ENCODE data around the gene DPY19L3. TPM values are rescaled to one million over a fixed set of nuclear protein-coding genes. Genes with fewer than 3 reads are reported as not detected.

DPY19L3 gene
- total and polyA plus RNA-seq, 4 donors: 36.9 to 53.3 (median 50.7) TPM

DNA sequence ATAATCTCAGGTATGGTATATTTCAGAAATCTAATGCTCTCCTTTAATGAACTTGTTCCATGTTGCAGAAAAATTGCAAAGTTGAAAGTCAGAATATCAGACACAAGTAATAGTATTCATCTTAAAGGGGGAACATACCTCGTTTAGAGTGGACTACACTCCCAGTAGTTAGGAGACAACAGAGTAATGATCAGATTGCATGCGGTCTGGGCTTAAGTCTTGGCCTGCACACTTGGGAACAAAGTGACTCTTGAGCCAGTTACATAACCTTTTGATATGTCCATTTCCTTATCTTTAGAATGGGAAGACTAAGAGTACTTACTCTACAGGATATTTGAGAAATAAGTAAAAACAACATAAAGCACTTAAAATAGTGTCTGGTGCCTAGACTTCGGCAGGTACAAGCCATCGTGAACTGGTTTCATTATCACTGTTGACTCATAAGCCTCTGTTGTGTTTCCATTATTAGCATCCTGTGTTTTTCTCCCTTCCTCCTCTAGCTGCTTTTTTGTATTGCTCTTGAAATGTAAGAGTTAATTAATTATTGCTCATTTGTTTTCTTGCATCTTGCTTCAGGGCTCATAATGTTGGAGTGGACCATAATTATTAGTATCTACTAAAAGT, 53.0 kb downstream of the DPY19L3 start:
- WGBS (ENCODE audit: insufficient coverage): no CpG with 5 or more reads among the region's 4 CpGs
- H3K36me3 ChIP-seq (ENCODE audit: control insufficient read depth, insufficient read depth, low read length): peaks cover 12% of the 10 kb centered on the region
- H3K9me3 ChIP-seq (ENCODE audit: control insufficient read depth, insufficient read depth, low read length): no peaks in the 10 kb centered on the region
- H3K4me1 ChIP-seq (ENCODE audit: control insufficient read depth, insufficient read depth, low read length): no peaks in the 10 kb centered on the region
- no peaks in the 10 kb centered on the region for H3K27me3 ChIP-seq (ENCODE audit: control insufficient read depth, insufficient read depth, low read length)
- no peak for DNase-seq (ENCODE audit: low read depth in 4 of 6, low spot score in 6 of 6)
- no peak overlapping the region for H3K27ac ChIP-seq (ENCODE audit: low read depth, low read length)
- no peak overlapping the region for H3K4me3 ChIP-seq (ENCODE audit: low read depth, low read length)

- Histone ChIP-seq H3K4me3 (ENCODE audit: low read depth, low read length) (no peak overlapping the region), H3K4me1 (ENCODE audit: control insufficient read depth, insufficient read depth, low read length) (no peaks in the 10 kb centered on the region), H3K27me3 (ENCODE audit: control insufficient read depth, insufficient read depth, low read length) (no peaks in the 10 kb centered on the region), H3K36me3 (ENCODE audit: control insufficient read depth, insufficient read depth, low read length) (peaks cover 12% of the 10 kb centered on the region), H3K27ac (ENCODE audit: low read depth, low read length) (no peak overlapping the region), H3K9me3 (ENCODE audit: control insufficient read depth, insufficient read depth, low read length) (no peaks in the 10 kb centered on the region)
- no peak for DNase-seq (ENCODE audit: low read depth in 4 of 6, low spot score in 6 of 6)
- WGBS (ENCODE audit: insufficient coverage): 78% methylated on average over 2 of the region's 3 CpGs
Observed at GRCh38 chr19:32459204-32459865, 53.8 kb downstream of the DPY19L3 start.

- no peaks in the 10 kb centered on the region for H3K27me3 ChIP-seq (ENCODE audit: control insufficient read depth, insufficient read depth, low read length)
Observed at GRCh38 chr19:32460476-32460875, 54.9 kb downstream of the DPY19L3 start.

DNA sequence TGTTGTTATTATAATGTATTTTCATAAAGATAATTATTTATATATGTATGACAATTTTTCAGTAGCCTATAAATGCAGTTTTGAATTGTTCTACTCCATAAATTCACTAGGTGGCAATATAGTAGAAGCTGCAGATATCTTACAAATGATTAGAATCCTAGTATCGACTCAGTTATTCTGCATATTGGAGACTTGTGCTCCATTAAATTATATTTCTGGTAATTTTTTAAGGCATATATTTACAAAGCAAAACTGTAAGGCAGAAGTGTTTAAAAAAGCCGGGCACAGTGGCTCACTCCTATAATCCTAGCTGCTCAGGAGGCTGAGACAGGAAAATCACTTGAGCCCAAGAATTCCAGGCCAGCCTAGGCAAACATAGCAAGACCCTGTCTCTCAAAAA, 58.7 kb downstream of the DPY19L3 start:
- peak in 2 of 6 donors; percentile 35 to 67 for DNase-seq (ENCODE audit: low read depth in 4 of 6, low spot score in 6 of 6)
- Histone ChIP-seq H3K9me3 (ENCODE audit: control insufficient read depth, insufficient read depth, low read length) (no peaks in the 10 kb centered on the region), H3K4me3 (ENCODE audit: low read depth, low read length) (no peak overlapping the region), H3K27me3 (ENCODE audit: control insufficient read depth, insufficient read depth, low read length) (no peaks in the 10 kb centered on the region), H3K4me1 (ENCODE audit: control insufficient read depth, insufficient read depth, low read length) (peaks cover 3% of the 10 kb centered on the region), H3K36me3 (ENCODE audit: control insufficient read depth, insufficient read depth, low read length) (peaks cover 6% of the 10 kb centered on the region), H3K27ac (ENCODE audit: low read depth, low read length) (no peak overlapping the region)
- WGBS (ENCODE audit: insufficient coverage): no CpG with 5 or more reads among the region's 2 CpGs

More at GRCh38 chr19:32460476-32460875, 54.9 kb downstream of the DPY19L3 start:
- no CpG with 5 or more reads among the region's 3 CpGs for WGBS (ENCODE audit: insufficient coverage)
- no peak for DNase-seq (ENCODE audit: low read depth in 4 of 6, low spot score in 6 of 6)
- Histone ChIP-seq H3K4me3 (ENCODE audit: low read depth, low read length) (no peak overlapping the region), H3K36me3 (ENCODE audit: control insufficient read depth, insufficient read depth, low read length) (peaks cover 12% of the 10 kb centered on the region), H3K4me1 (ENCODE audit: control insufficient read depth, insufficient read depth, low read length) (no peaks in the 10 kb centered on the region), H3K27ac (ENCODE audit: low read depth, low read length) (no peak overlapping the region), H3K9me3 (ENCODE audit: control insufficient read depth, insufficient read depth, low read length) (no peaks in the 10 kb centered on the region)

GRCh38 chr19:32465176-32465575, 59.6 kb downstream of the DPY19L3 start:
- DNase-seq (ENCODE audit: low read depth in 4 of 6, low spot score in 6 of 6): no peak

GRCh38 chr19:32469795-32470194, 64.2 kb downstream of the DPY19L3 start:
- no peak for DNase-seq (ENCODE audit: low read depth in 4 of 6, low spot score in 6 of 6)
- Histone ChIP-seq H3K27me3 (ENCODE audit: control insufficient read depth, insufficient read depth, low read length) (no peaks in the 10 kb centered on the region), H3K4me3 (ENCODE audit: low read depth, low read length) (no peak overlapping the region), H3K4me1 (ENCODE audit: control insufficient read depth, insufficient read depth, low read length) (peaks cover 21% of the 10 kb centered on the region), H3K36me3 (ENCODE audit: control insufficient read depth, insufficient read depth, low read length) (peaks cover 9% of the 10 kb centered on the region), H3K27ac (ENCODE audit: low read depth, low read length) (no peak overlapping the region), H3K9me3 (ENCODE audit: control insufficient read depth, insufficient read depth, low read length) (no peaks in the 10 kb centered on the region)
- 83% methylated on average over 1 of the region's 5 CpGs for WGBS (ENCODE audit: insufficient coverage)

More at GRCh38 chr19:32465176-32465575, 59.6 kb downstream of the DPY19L3 start:
- H3K4me3 ChIP-seq (ENCODE audit: low read depth, low read length): no peak overlapping the region
- no CpG with 5 or more reads among the region's 2 CpGs for WGBS (ENCODE audit: insufficient coverage)
- H3K4me1 ChIP-seq (ENCODE audit: control insufficient read depth, insufficient read depth, low read length): peaks cover 3% of the 10 kb centered on the region
- H3K9me3 ChIP-seq (ENCODE audit: control insufficient read depth, insufficient read depth, low read length): no peaks in the 10 kb centered on the region
- no peak overlapping the region for H3K27ac ChIP-seq (ENCODE audit: low read depth, low read length)
- no peaks in the 10 kb centered on the region for H3K27me3 ChIP-seq (ENCODE audit: control insufficient read depth, insufficient read depth, low read length)
- H3K36me3 ChIP-seq (ENCODE audit: control insufficient read depth, insufficient read depth, low read length): peaks cover 7% of the 10 kb centered on the region

DNA sequence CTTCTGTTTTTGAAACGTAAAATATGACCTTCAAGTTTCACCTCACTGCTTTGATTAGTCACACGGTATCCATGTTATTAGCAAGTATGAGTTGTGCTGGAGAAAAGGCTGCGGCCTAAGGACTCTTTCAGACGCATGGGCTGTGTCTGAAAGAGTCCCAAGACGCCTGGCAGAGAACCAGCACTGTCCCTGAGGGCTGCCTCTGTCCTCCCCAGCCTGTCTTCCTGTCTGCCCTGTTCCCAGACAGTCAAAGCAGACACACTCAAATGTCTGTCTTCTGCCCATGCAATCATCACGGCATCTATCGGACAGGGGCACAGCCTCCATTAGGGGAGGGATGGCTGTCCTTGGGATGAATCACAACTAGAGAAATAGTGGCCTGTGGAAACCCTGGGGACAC, 65.5 kb downstream of the DPY19L3 start:
- no peaks in the 10 kb centered on the region for H3K9me3 ChIP-seq (ENCODE audit: control insufficient read depth, insufficient read depth, low read length)
- no peak overlapping the region for H3K4me3 ChIP-seq (ENCODE audit: low read depth, low read length)
- no peaks in the 10 kb centered on the region for H3K27me3 ChIP-seq (ENCODE audit: control insufficient read depth, insufficient read depth, low read length)
- peaks cover 24% of the 10 kb centered on the region for H3K4me1 ChIP-seq (ENCODE audit: control insufficient read depth, insufficient read depth, low read length)
- 60% methylated on average over 5 of the region's 7 CpGs for WGBS (ENCODE audit: insufficient coverage)
- DNase-seq (ENCODE audit: low read depth in 4 of 6, low spot score in 6 of 6): peak in 3 of 6 donors; percentile 26 to 67 (median 53)
- no peak overlapping the region for H3K27ac ChIP-seq (ENCODE audit: low read depth, low read length)
- peaks cover 9% of the 10 kb centered on the region for H3K36me3 ChIP-seq (ENCODE audit: control insufficient read depth, insufficient read depth, low read length)

DNA sequence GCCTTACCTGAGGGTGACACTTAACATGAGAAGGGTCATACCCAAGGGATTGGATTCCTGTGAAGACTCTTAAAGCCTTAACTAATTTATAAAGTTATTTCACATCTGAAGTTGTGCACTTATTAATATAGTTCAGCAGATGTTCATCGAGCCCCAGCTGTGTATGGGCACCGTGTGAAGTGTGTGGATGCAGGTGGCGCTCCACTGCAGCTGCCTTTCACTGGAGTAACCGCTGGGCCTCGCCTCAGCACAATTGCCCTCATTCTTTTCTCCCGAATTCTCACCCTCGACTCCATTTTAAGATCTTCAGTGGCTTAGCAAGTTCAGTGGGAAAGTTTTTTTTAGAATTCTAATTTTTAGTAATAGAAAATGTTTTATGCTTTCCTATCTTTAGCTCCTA, 66.2 kb downstream of the DPY19L3 start:
- no peak for DNase-seq (ENCODE audit: low read depth in 4 of 6, low spot score in 6 of 6)
- H3K9me3 ChIP-seq (ENCODE audit: control insufficient read depth, insufficient read depth, low read length): no peaks in the 10 kb centered on the region
- peaks cover 6% of the 10 kb centered on the region for H3K36me3 ChIP-seq (ENCODE audit: control insufficient read depth, insufficient read depth, low read length)
- no peaks in the 10 kb centered on the region for H3K27me3 ChIP-seq (ENCODE audit: control insufficient read depth, insufficient read depth, low read length)
- 90% methylated on average over 2 of the region's 7 CpGs for WGBS (ENCODE audit: insufficient coverage)
- H3K27ac ChIP-seq (ENCODE audit: low read depth, low read length): no peak overlapping the region
- H3K4me1 ChIP-seq (ENCODE audit: control insufficient read depth, insufficient read depth, low read length): peaks cover 20% of the 10 kb centered on the region
- H3K4me3 ChIP-seq (ENCODE audit: low read depth, low read length): no peak overlapping the region

GRCh38 chr19:32475141-32476031, 69.8 kb downstream of the DPY19L3 start:
- Histone ChIP-seq H3K27me3 (ENCODE audit: control insufficient read depth, insufficient read depth, low read length) (no peaks in the 10 kb centered on the region), H3K4me1 (ENCODE audit: control insufficient read depth, insufficient read depth, low read length) (peaks cover 20% of the 10 kb centered on the region), H3K27ac (ENCODE audit: low read depth, low read length) (no peak overlapping the region), H3K9me3 (ENCODE audit: control insufficient read depth, insufficient read depth, low read length) (no peaks in the 10 kb centered on the region), H3K36me3 (ENCODE audit: control insufficient read depth, insufficient read depth, low read length) (peaks cover 27% of the 10 kb centered on the region), H3K4me3 (ENCODE audit: low read depth, low read length) (no peak overlapping the region)
- 50% methylated on average over 2 of the region's 11 CpGs for WGBS (ENCODE audit: insufficient coverage)
- DNase-seq (ENCODE audit: low read depth in 4 of 6, low spot score in 6 of 6): peak in 2 of 6 donors; percentile 48 to 59

All from spinal cord (tissue), 10 donors.